ENCODE data around the gene HAUS5. TPM values are rescaled to one million over a fixed set of nuclear protein-coding genes. Genes with fewer than 3 reads are reported as not detected.
"Not testable (repeated sequence)": the region's sequence is repeated elsewhere in the genome, so short reads cannot be mapped to it uniquely, and the experiment has no call there.

The HAUS5 gene
- polyA plus RNA-seq (ENCODE audit: insufficient read length in 3 of 3): 10 to 100 TPM; 19.9 to 21.4 (median 21.4) TPM

- DNase-seq (ENCODE audit: low read depth in 3 of 3, low spot score in 2 of 3): peak; percentile 77 to 91 (median 87)
Observed at GRCh38 chr19:35612559-35613321, at the start of gene HAUS5. HAUS5 (plus strand) TSS chr19:35612735; CDS start chr19:35612795, 60 bp downstream.

GRCh38 chr19:35562776-35563175 lies 49.8 kb upstream of the HAUS5 start:
- no peak for DNase-seq (ENCODE audit: low read depth in 3 of 3, low spot score in 2 of 3)

- DNase-seq (ENCODE audit: low read depth in 3 of 3, low spot score in 2 of 3): no peak
Observed at GRCh38 chr19:35563207-35563829, 49.2 kb upstream of the HAUS5 start, which contains the start of gene ATP4A. ATP4A (minus strand) TSS chr19:35563658; CDS start chr19:35563629, 29 bp downstream.

- no peak for DNase-seq (ENCODE audit: low read depth in 3 of 3, low spot score in 2 of 3)
Observed at GRCh38 chr19:35565016-35565856, 47.3 kb upstream of the HAUS5 start.

GRCh38 chr19:35566738-35567137 lies 45.8 kb upstream of the HAUS5 start:
- no peak for DNase-seq (ENCODE audit: low read depth in 3 of 3, low spot score in 2 of 3)

GRCh38 chr19:35569281-35569781 lies 43.2 kb upstream of the HAUS5 start:
- no peak for DNase-seq (ENCODE audit: low read depth in 3 of 3, low spot score in 2 of 3)

- no peak for DNase-seq (ENCODE audit: low read depth in 3 of 3, low spot score in 2 of 3)
Observed at GRCh38 chr19:35571406-35571965, 41.0 kb upstream of the HAUS5 start.

- no peak for DNase-seq (ENCODE audit: low read depth in 3 of 3, low spot score in 2 of 3)
Observed at GRCh38 chr19:35577918-35578317, 34.6 kb upstream of the HAUS5 start.

- DNase-seq (ENCODE audit: low read depth in 3 of 3, low spot score in 2 of 3): no peak
Observed at GRCh38 chr19:35578707-35579106, 33.8 kb upstream of the HAUS5 start.

- DNase-seq (ENCODE audit: low read depth in 3 of 3, low spot score in 2 of 3): no peak
Observed at GRCh38 chr19:35582760-35583159, 29.8 kb upstream of the HAUS5 start.

GRCh38 chr19:35585848-35586247 lies 26.7 kb upstream of the HAUS5 start, which contains the start of gene PMIS2:
PMIS2 (plus strand) TSS chr19:35586173; CDS start chr19:35586260, 87 bp downstream.
- DNase-seq (ENCODE audit: low read depth in 3 of 3, low spot score in 2 of 3): no peak

- DNase-seq (ENCODE audit: low read depth in 3 of 3, low spot score in 2 of 3): no peak
Observed at GRCh38 chr19:35587321-35587720, 25.2 kb upstream of the HAUS5 start.

- no peak for DNase-seq (ENCODE audit: low read depth in 3 of 3, low spot score in 2 of 3)
Observed at GRCh38 chr19:35590875-35591274, 21.7 kb upstream of the HAUS5 start.

- DNase-seq (ENCODE audit: low read depth in 3 of 3, low spot score in 2 of 3): peak in 2 of 3 donors; percentile 27 to 31
Observed at GRCh38 chr19:35592226-35592625, 20.3 kb upstream of the HAUS5 start.

- DNase-seq (ENCODE audit: low read depth in 3 of 3, low spot score in 2 of 3): not testable (repeated sequence)
Observed at GRCh38 chr19:35595026-35595425, 17.5 kb upstream of the HAUS5 start.

- DNase-seq (ENCODE audit: low read depth in 3 of 3, low spot score in 2 of 3): no peak
Observed at GRCh38 chr19:35595928-35596327, 16.6 kb upstream of the HAUS5 start.

- no peak for DNase-seq (ENCODE audit: low read depth in 3 of 3, low spot score in 2 of 3)
Observed at GRCh38 chr19:35596366-35596999, 16.1 kb upstream of the HAUS5 start.

- no peak for DNase-seq (ENCODE audit: low read depth in 3 of 3, low spot score in 2 of 3)
Observed at GRCh38 chr19:35601971-35602370, 10.6 kb upstream of the HAUS5 start.

GRCh38 chr19:35604436-35604835 lies 8.1 kb upstream of the HAUS5 start:
- DNase-seq (ENCODE audit: low read depth in 3 of 3, low spot score in 2 of 3): not testable (repeated sequence)

GRCh38 chr19:35607170-35607569 lies 5.4 kb upstream of the HAUS5 start:
- DNase-seq (ENCODE audit: low read depth in 3 of 3, low spot score in 2 of 3): not testable (repeated sequence)

Measured in right renal cortex interstitium (tissue), 3 donors.